GM21528 (cell line): ENCODE data around the gene MAML3.

Source experiments
- ATAC-seq: cut with Tn5 transposase; IDR thresholded peaks from one replicate; pipeline ENCODE4 v1.9.1; 2021; ENCODE audit warnings: mild to moderate bottlenecking, moderate library complexity; ENCODE audit not compliant: unreplicated experiment, low FRiP score

MAML3 gene

GRCh38 chr4:139773560-139774318 is 380.2 kb downstream of the MAML3 start:
- no peak for ATAC-seq

- no peak for ATAC-seq
Measured at GRCh38 chr4:139770361-139770760, 383.6 kb downstream of the MAML3 start.

- no peak for ATAC-seq
Measured at GRCh38 chr4:139769364-139769763, 384.6 kb downstream of the MAML3 start.

GRCh38 chr4:139768896-139769295 is 385.1 kb downstream of the MAML3 start:
- ATAC-seq: no peak

- ATAC-seq: no peak
Measured at GRCh38 chr4:139768366-139768765, 385.6 kb downstream of the MAML3 start.

GRCh38 chr4:139767585-139767984 is 386.4 kb downstream of the MAML3 start:
- ATAC-seq: no peak

- no peak for ATAC-seq
Measured at GRCh38 chr4:139767168-139767567, 386.8 kb downstream of the MAML3 start.

GRCh38 chr4:139764686-139765310 is 389.2 kb downstream of the MAML3 start:
- ATAC-seq: no peak

- no peak for ATAC-seq
Measured at GRCh38 chr4:139764182-139764581, 389.8 kb downstream of the MAML3 start.

- no peak for ATAC-seq
Measured at GRCh38 chr4:139763672-139764071, 390.3 kb downstream of the MAML3 start.

GRCh38 chr4:139763205-139763604 is 390.8 kb downstream of the MAML3 start:
- ATAC-seq: no peak

- no peak for ATAC-seq
Measured at GRCh38 chr4:139762720-139763119, 391.3 kb downstream of the MAML3 start.

- no peak for ATAC-seq
Measured at GRCh38 chr4:139761461-139761860, 392.5 kb downstream of the MAML3 start.

GRCh38 chr4:139760567-139760966 is 393.4 kb downstream of the MAML3 start:
- no peak for ATAC-seq

GRCh38 chr4:139759097-139759496 is 394.9 kb downstream of the MAML3 start:
- ATAC-seq: no peak

- ATAC-seq: no peak
Measured at GRCh38 chr4:139756391-139757180, 397.4 kb downstream of the MAML3 start.

- no peak for ATAC-seq
Measured at GRCh38 chr4:139754938-139755337, 399.0 kb downstream of the MAML3 start.

- ATAC-seq: no peak
Measured at GRCh38 chr4:139753686-139754085, 400.3 kb downstream of the MAML3 start.

GRCh38 chr4:139749835-139750498 is 404.0 kb downstream of the MAML3 start:
- no peak for ATAC-seq

- no peak for ATAC-seq
Measured at GRCh38 chr4:139749338-139749737, 404.6 kb downstream of the MAML3 start.
